CD4-positive, alpha-beta T cell (primary cell): Measurements from ENCODE around the gene ANKRD28. TPM values are rescaled to one million over a fixed set of nuclear protein-coding genes. Genes with fewer than 3 reads are reported as not detected.

Experiments used
- ATAC-seq: fragments of 200-7000 bp; cut with Tn5 transposase; one replicate; pipeline ENCODE4 v1.10.0; 2022; ENCODE audit warnings: mild to moderate bottlenecking; ENCODE audit not compliant: poor library complexity
- CTCF ChIA-PET: fragments of 350-600 bp; sonication (Branson Sonifier 250); formaldehyde crosslinking; loops from one replicate; lab custom pipeline; 2021; ENCODE audit warnings: antibody characterized with exemption, inconsistent platforms; lab: Charles Lee
- POLR2A ChIA-PET: fragments of 350-600 bp; sonication (Branson Sonifier 250); formaldehyde crosslinking; loops from one replicate; lab custom pipeline; 2021; ENCODE audit warnings: antibody characterized with exemption, inconsistent platforms; lab: Charles Lee
- DNase-seq, 14 experiments: peaks; one replicate each; pipeline ENCODE4 v3.0.0-alpha.2; 2013 to 2020; ENCODE audit warnings: mixed read lengths in 2 of 14
- H3K27ac ChIP-seq, 2 donors: one replicate each; pipeline versions ENCODE4 v1.5.1 to v1.7.0; 2013; ENCODE audit warnings: low read length in 2 of 2, low read depth in 1 of 2, mild to moderate bottlenecking in 1 of 2
- H3K27me3 ChIP-seq, 2 experiments: 1 replicate in 1 of 2; 2 replicates in 1 of 2; pipeline versions ENCODE4 v1.6.1 to v1.7.0; 2013; ENCODE audit warnings: low read length in 2 of 2, control low read depth in 1 of 2, mild to moderate bottlenecking in 1 of 2, moderate library complexity in 1 of 2; ENCODE audit not compliant: insufficient read depth in 2 of 2, control insufficient read depth in 1 of 2
- H3K36me3 ChIP-seq: one replicate; pipeline ENCODE4 v1.6.1; 2013; ENCODE audit warnings: low read length, control low read depth; ENCODE audit not compliant: insufficient read depth
- H3K4me1 ChIP-seq: one replicate; pipeline ENCODE4 v1.6.1; 2013; ENCODE audit warnings: low read length, control low read depth; ENCODE audit not compliant: insufficient read depth
- H3K4me3 ChIP-seq: one replicate; pipeline ENCODE4 v1.5.1; 2013; ENCODE audit warnings: mild to moderate bottlenecking, low read length, moderate library complexity
- H3K9me3 ChIP-seq, 2 experiments: 1 replicate in 1 of 2; 2 replicates in 1 of 2; pipeline versions ENCODE4 v1.6.1 to v1.7.0; 2013; ENCODE audit warnings: low read length in 2 of 2, mild to moderate bottlenecking in 2 of 2, control low read depth in 1 of 2, moderate library complexity in 1 of 2; ENCODE audit not compliant: control insufficient read depth in 1 of 2, insufficient read depth in 1 of 2
- H3K27ac Mint-ChIP-seq: one replicate; pipeline ENCODE4 v1.8.0; 2020; ENCODE audit warnings: mixed read lengths
- H3K27me3 Mint-ChIP-seq: one replicate; pipeline ENCODE4 v1.8.0; 2021; ENCODE audit warnings: mixed read lengths
- H3K36me3 Mint-ChIP-seq: one replicate; pipeline ENCODE4 v1.8.0; 2021; ENCODE audit warnings: low read depth, mixed read lengths
- H3K4me1 Mint-ChIP-seq: one replicate; pipeline ENCODE4 v1.8.0; 2021; ENCODE audit warnings: low read depth, mixed read lengths
- H3K4me3 Mint-ChIP-seq: one replicate; pipeline ENCODE4 v1.8.0; 2020; ENCODE audit warnings: mild to moderate bottlenecking, mixed read lengths
- H3K9me3 Mint-ChIP-seq: one replicate; pipeline ENCODE4 v1.8.0; 2020; ENCODE audit warnings: mixed read lengths
- CTCF ChIP-seq: fragments of 200-600 bp; IDR thresholded peaks from one replicate; pipeline ENCODE4 v1.8.0; 2022; ENCODE audit warnings: antibody characterized with exemption, mild to moderate bottlenecking
- intact Hi-C, 2 experiments: fragments of 100-400 bp; cut with DNase I in 1 of 2; cut with micrococcal nuclease in 1 of 2; formaldehyde crosslinking; loops; one replicate each; pipeline versions ENCODE4 v1.15.1 to v1.9.0; 2023 to 2025; cut with DNase I, micrococcal nuclease
- total RNA-seq, 174 experiments: library from RNA in 2 of 174; stranded (reverse) in 2 of 174; gene quantifications; one replicate each; pipeline ENCODE4 v1.2.3 and lab custom pipeline; 2021 to 2026

ANKRD28 gene
- total RNA-seq, 2 experiments from 2014 or later, result 36.6 to 43.1 TPM

- H3K36me3 Mint-ChIP-seq, result peaks cover 54% of the 10 kb centered on the region
- H3K4me1 Mint-ChIP-seq, result peaks cover 70% of the 10 kb centered on the region
These were observed 10.3 kb downstream of the ANKRD28 start for GRCh38 chr3:15787526-15787925.

GRCh38 chr3:15783361-15783969, 14.3 kb downstream of the ANKRD28 start:
- Mint-ChIP-seq H3K27ac (no peak overlapping the region), H3K9me3 (no peaks in the 10 kb centered on the region), H3K27me3 (no peaks in the 10 kb centered on the region), H3K36me3 (peaks cover 32% of the 10 kb centered on the region), H3K4me3 (no peak overlapping the region), H3K4me1 (peaks cover 42% of the 10 kb centered on the region)
- no peak for TF ChIP-seq CTCF
- no peaks in the 10 kb centered on the region for H3K9me3 ChIP-seq
- no peak overlapping the region for H3K27ac ChIP-seq
- no peak for DNase-seq
- H3K36me3 ChIP-seq, result no peaks in the 10 kb centered on the region
- intact Hi-C loops, result no loop called here
- ChIA-PET CTCF (no interaction called here), POLR2A (no interaction called here)
- H3K27me3 ChIP-seq, result no peaks in the 10 kb centered on the region
- ATAC-seq, result no peak
- no peaks in the 10 kb centered on the region for H3K4me1 ChIP-seq
- no peak overlapping the region for H3K4me3 ChIP-seq

More at GRCh38 chr3:15787526-15787925, 10.3 kb downstream of the ANKRD28 start:
- Mint-ChIP-seq H3K9me3 (no peaks in the 10 kb centered on the region), H3K27me3 (no peaks in the 10 kb centered on the region), H3K4me3 (no peak overlapping the region), H3K27ac (no peak overlapping the region)
- no peak for TF ChIP-seq CTCF
- ChIA-PET POLR2A (interaction anchor here (0.6 kb wide), 1 partner anchor 142 kb away, joined by 4 read pairs; no protein-coding TSS in a partner anchor), CTCF (no interaction called here)
- no peaks in the 10 kb centered on the region for H3K9me3 ChIP-seq
- H3K27me3 ChIP-seq, result no peaks in the 10 kb centered on the region
- H3K4me3 ChIP-seq, result no peak overlapping the region
- ATAC-seq (no peak), DNase-seq (no peak)
- intact Hi-C loops, result no loop called here
- H3K36me3 ChIP-seq, result peaks cover 4% of the 10 kb centered on the region
- H3K4me1 ChIP-seq, result no peaks in the 10 kb centered on the region
- H3K27ac ChIP-seq, result no peak overlapping the region

- Mint-ChIP-seq H3K4me3 (no peak overlapping the region), H3K9me3 (no peaks in the 10 kb centered on the region), H3K36me3 (peaks cover 39% of the 10 kb centered on the region), H3K27ac (no peak overlapping the region), H3K27me3 (no peaks in the 10 kb centered on the region), H3K4me1 (peaks cover 44% of the 10 kb centered on the region)
- H3K27me3 ChIP-seq, result no peaks in the 10 kb centered on the region
- ChIA-PET CTCF (interaction anchor here (1.0 kb wide), 1 partner anchor 12 kb away, joined by 3 read pairs; no protein-coding TSS in a partner anchor), POLR2A (no interaction called here)
- ATAC-seq, result no peak
- no peak for TF ChIP-seq CTCF
- no peak overlapping the region for H3K4me3 ChIP-seq
- H3K9me3 ChIP-seq, result no peaks in the 10 kb centered on the region
- intact Hi-C loops, result no loop called here
- no peak overlapping the region for H3K27ac ChIP-seq
- H3K4me1 ChIP-seq, result no peaks in the 10 kb centered on the region
- no peak for DNase-seq
- H3K36me3 ChIP-seq, result no peaks in the 10 kb centered on the region
These were observed 15.3 kb downstream of the ANKRD28 start for GRCh38 chr3:15782429-15782828.
